ENCODE results near the gene OTUD7B.
A peak's percentile ranks its signal among the peaks of the same experiment; 100 is the strongest.
"Not testable (repeated sequence)": the region's sequence is repeated elsewhere in the genome, so short reads cannot be mapped to it uniquely, and the experiment has no call there.

The OTUD7B gene

DNA sequence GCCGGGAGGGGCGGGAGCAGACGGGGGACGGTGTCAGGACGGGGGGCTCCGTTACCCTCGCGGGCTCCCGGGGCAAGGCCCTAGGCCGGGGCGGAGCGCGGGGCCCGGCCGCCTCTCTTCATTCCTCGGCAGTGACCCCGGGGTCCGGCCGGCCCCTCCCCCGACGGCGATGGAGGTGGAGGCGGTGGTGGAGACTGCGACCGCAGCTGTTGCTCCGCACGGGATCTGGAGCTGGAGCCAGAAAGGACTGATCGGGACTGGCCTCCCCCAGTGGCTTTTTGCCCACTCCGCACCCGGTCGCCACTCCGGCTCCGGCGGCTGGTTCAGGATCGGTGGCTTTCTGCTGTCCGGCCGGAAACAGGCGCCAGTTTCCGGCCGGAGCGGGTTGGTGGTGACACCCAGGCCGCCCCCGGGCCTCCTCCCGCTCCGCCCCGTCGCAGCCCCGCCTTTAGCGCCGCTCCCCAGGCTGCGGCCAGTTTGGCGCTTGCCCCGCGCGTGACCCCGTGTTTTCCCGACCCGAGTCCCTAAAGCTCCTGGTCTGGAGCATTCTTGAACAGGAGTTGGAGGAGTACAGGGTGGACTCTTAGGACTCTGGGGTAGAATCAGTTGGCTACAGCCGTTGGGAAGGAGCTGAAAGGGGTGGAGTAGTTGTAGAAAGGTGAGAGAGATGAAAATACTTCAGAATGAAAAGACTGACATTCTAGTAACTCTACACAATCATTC, at the start of gene OTUD7B:
Gene OTUD7B (minus strand): TSS at position 334 of the 723 bp plus-strand sequence. CDS start 33,216 bp downstream, outside the sequence.
- H3K36me3 Mint-ChIP-seq, result peaks cover 4% of the 10 kb centered on the region
- peaks cover 19% of the 10 kb centered on the region for H3K27me3 Mint-ChIP-seq
- CTCF ChIA-PET, result interaction anchor here (1.1 to 1.5 kb wide), 3 partner anchors 44 to 49 kb away, joined by 3 to 4 read pairs (median 3); no protein-coding TSS in a partner anchor
- H3K4me3 Mint-ChIP-seq, result peak within 1 kb of the TSS; percentile 92
- peak within 1 kb of the TSS; percentile 80 for H3K27ac Mint-ChIP-seq
- H3K4me1 Mint-ChIP-seq, result peaks cover 25% of the 10 kb centered on the region
- DNase-seq, result peak; percentile 81
- H3K9me3 Mint-ChIP-seq, result no peaks in the 10 kb centered on the region

GRCh38 chr1:150060260-150060659, 49.7 kb upstream of the OTUD7B start:
- Mint-ChIP-seq H3K27ac (no peak overlapping the region), H3K36me3 (no peaks in the 10 kb centered on the region), H3K9me3 (no peaks in the 10 kb centered on the region), H3K27me3 (peaks cover 9% of the 10 kb centered on the region), H3K4me1 (peaks cover 5% of the 10 kb centered on the region), H3K4me3 (no peak overlapping the region)
- no peak for DNase-seq
- CTCF ChIA-PET, result interaction anchor here (1.3 kb wide), 2 partner anchors 98 to 127 kb away, joined by 3 to 5 read pairs; no protein-coding TSS in a partner anchor

DNA sequence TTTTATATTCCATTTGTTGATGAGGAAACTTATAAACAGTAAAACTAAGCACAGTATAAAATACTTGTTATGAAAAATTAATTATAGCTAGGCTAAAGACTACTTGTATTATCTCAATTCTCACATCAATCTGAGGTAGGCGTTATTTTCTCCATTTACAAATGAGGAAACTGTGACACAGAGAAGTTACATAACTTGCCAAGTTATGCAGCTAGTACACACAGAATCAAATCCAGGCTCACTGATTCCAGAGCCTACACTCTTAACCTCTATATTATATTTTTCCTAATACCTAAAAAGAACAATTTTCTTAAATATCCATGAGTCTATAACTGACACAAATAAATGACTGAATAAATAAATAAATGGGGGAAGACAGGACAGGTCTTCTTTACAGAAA, 45.9 kb upstream of the OTUD7B start:
- Mint-ChIP-seq H3K36me3 (no peaks in the 10 kb centered on the region), H3K27ac (no peak overlapping the region), H3K9me3 (no peaks in the 10 kb centered on the region), H3K4me1 (no peaks in the 10 kb centered on the region), H3K27me3 (peaks cover 22% of the 10 kb centered on the region), H3K4me3 (no peak overlapping the region)
- no peak for DNase-seq
- CTCF ChIA-PET, result interaction anchor here (0.6 to 2.8 kb wide), 4 partner anchors 94 to 234 kb away, joined by 3 to 10 read pairs (median 4); a partner anchor contains a TSS

DNA sequence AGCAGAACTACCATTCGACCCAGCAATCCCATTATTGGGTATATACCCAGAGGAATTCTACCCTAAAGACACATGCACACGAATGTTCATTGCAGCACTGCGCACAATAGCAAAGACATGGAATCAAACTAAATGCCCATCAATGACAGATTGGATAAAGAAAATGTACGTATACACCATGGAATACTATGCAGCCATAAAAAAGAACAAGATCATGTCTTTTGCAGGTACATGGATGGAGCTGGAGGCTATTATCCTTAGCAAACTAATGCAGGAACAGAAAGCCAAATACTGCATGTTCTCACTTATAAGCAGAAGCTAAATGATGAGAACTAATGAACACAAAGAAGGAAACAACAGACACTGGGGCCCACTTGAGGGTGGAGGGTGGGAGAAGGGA, 45.0 kb upstream of the OTUD7B start:
- H3K4me1 Mint-ChIP-seq, CTCF ChIA-PET, H3K36me3 Mint-ChIP-seq, H3K27ac Mint-ChIP-seq, H3K4me3 Mint-ChIP-seq, DNase-seq, H3K9me3 Mint-ChIP-seq: not testable (repeated sequence)
- peaks cover 22% of the 10 kb centered on the region for H3K27me3 Mint-ChIP-seq

DNA sequence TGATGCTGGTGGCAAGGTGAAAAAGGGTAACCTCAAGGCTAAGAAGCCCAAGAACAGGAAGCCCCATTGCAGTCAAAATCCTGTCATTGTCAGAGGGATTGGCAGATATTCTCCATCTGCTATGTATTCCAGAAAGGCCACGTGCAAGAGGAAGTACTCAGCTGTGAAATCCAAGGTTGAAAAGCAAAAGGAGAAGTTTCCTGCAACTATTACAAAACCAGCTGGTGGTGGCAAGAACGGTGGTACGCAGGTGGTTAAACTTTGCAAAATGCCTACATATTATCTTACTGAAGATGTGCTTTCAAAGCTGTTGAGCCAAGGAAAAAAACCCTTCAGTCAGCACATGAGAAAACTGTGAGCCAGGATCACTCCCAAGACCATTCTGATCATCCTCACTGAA, 43.4 kb upstream of the OTUD7B start:
- CTCF ChIA-PET, result interaction anchor here (1.1 kb wide), 1 partner anchor 92 kb away, joined by 3 read pairs; no protein-coding TSS in a partner anchor
- peaks cover 22% of the 10 kb centered on the region for H3K27me3 Mint-ChIP-seq
- H3K36me3 Mint-ChIP-seq, result no peaks in the 10 kb centered on the region
- no peak overlapping the region for H3K27ac Mint-ChIP-seq
- no peaks in the 10 kb centered on the region for H3K9me3 Mint-ChIP-seq
- H3K4me1 Mint-ChIP-seq, result peaks cover 3% of the 10 kb centered on the region
- H3K4me3 Mint-ChIP-seq, result no peak overlapping the region
- no peak for DNase-seq

- CTCF ChIA-PET, result interaction anchor here (1.0 to 2.5 kb wide), 3 partner anchors 91 to 164 kb away, joined by 3 to 15 read pairs (median 5); a partner anchor contains a TSS
- not testable (repeated sequence) for DNase-seq, H3K27ac Mint-ChIP-seq, H3K4me3 Mint-ChIP-seq, H3K4me1 Mint-ChIP-seq, H3K36me3 Mint-ChIP-seq, H3K9me3 Mint-ChIP-seq
- peaks cover 22% of the 10 kb centered on the region for H3K27me3 Mint-ChIP-seq
Measured at GRCh38 chr1:150051905-150052412, 41.4 kb upstream of the OTUD7B start.

- peaks cover 27% of the 10 kb centered on the region for H3K27me3 Mint-ChIP-seq
- peaks cover 3% of the 10 kb centered on the region for H3K4me1 Mint-ChIP-seq
- CTCF ChIA-PET, result interaction anchor here (1.1 to 2.5 kb wide), 5 partner anchors 89 to 163 kb away, joined by 3 to 15 read pairs (median 5); a partner anchor contains a TSS
- H3K36me3 Mint-ChIP-seq, result no peaks in the 10 kb centered on the region
- H3K4me3 Mint-ChIP-seq, result no peak overlapping the region
- no peak for DNase-seq
- no peak overlapping the region for H3K27ac Mint-ChIP-seq
- no peaks in the 10 kb centered on the region for H3K9me3 Mint-ChIP-seq
Measured at GRCh38 chr1:150051089-150051373, 40.5 kb upstream of the OTUD7B start.

DNA sequence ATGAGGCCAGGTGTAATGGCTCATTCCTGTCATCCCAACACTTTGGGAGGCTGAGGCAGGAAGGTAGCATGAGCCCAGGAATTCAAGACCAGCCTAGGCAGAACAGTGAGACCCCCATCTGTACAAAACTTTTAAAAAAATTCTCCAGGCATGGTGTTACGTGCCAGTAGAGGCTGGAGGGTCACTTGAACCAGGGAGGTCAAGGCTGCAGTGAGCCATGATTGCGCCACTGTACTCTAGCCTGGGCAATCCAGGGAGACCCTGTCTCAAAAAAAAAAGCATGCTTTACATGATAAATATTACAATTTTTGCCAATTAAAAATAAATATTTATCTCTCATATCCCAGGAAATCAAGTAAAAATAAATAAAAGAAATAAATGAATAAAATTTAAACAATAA, 39.4 kb upstream of the OTUD7B start:
- CTCF ChIA-PET, result interaction anchor here (0.7 to 2.5 kb wide), 5 partner anchors 14 to 162 kb away, joined by 3 to 15 read pairs (median 4); a partner anchor contains a TSS
- peaks cover 27% of the 10 kb centered on the region for H3K27me3 Mint-ChIP-seq
- H3K27ac Mint-ChIP-seq, result no peak overlapping the region
- H3K4me3 Mint-ChIP-seq, result no peak overlapping the region
- peaks cover 3% of the 10 kb centered on the region for H3K4me1 Mint-ChIP-seq
- no peaks in the 10 kb centered on the region for H3K36me3 Mint-ChIP-seq
- H3K9me3 Mint-ChIP-seq, result no peaks in the 10 kb centered on the region
- no peak for DNase-seq

- H3K36me3 Mint-ChIP-seq, result no peaks in the 10 kb centered on the region
- H3K9me3 Mint-ChIP-seq, result no peaks in the 10 kb centered on the region
- DNase-seq, result no peak
- H3K27ac Mint-ChIP-seq, result no peak overlapping the region
- CTCF ChIA-PET, result no interaction called here
- peaks cover 18% of the 10 kb centered on the region for H3K27me3 Mint-ChIP-seq
- no peak overlapping the region for H3K4me3 Mint-ChIP-seq
- no peaks in the 10 kb centered on the region for H3K4me1 Mint-ChIP-seq
Measured at GRCh38 chr1:150034336-150034735, 23.8 kb upstream of the OTUD7B start.

DNA sequence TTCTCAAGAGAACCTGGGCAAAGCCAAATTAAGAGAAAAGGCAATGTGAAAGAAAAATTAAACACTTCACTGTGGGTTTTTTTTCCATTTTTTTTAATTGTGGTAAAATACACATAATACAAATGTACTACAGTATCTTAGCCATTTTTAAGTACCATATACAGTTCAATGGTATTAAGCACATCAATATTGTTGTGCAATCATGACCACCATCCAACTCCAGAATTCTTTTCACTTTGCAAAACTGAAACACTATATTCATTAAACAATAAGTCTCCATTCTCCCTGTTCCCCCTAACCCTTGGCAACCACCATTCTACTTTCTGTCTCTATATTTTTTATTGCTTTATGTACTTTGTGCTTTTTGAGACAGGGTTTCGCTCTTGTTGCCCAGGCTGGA, 17.8 kb upstream of the OTUD7B start:
- CTCF ChIA-PET, result no interaction called here
- no peaks in the 10 kb centered on the region for H3K36me3 Mint-ChIP-seq
- peaks cover 29% of the 10 kb centered on the region for H3K27me3 Mint-ChIP-seq
- H3K9me3 Mint-ChIP-seq, result no peaks in the 10 kb centered on the region
- DNase-seq, result no peak
- H3K27ac Mint-ChIP-seq, result no peak overlapping the region
- H3K4me1 Mint-ChIP-seq, result no peaks in the 10 kb centered on the region
- no peak overlapping the region for H3K4me3 Mint-ChIP-seq

DNA sequence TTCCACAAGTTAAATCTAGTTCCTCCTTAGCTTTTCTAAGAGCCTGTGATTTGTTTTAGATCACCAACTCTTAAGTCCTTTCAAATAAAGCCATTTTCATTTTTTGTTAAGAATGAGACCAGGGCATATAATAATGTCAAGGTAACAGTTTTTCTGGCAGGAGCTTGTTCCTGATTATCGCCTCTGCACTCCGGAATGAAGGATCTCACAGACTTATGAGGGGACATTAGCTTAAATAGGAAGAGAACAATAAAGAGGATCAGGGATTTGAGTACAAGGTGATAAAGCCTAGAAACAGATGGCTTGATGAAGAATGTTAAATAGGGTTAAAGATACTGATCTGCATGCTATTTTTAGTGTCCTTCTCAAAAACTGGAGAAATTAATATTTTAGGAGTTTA, 13.6 kb upstream of the OTUD7B start:
- DNase-seq, result no peak
- no peaks in the 10 kb centered on the region for H3K9me3 Mint-ChIP-seq
- peaks cover 24% of the 10 kb centered on the region for H3K27me3 Mint-ChIP-seq
- H3K4me3 Mint-ChIP-seq, result no peak overlapping the region
- no peak overlapping the region for H3K27ac Mint-ChIP-seq
- H3K4me1 Mint-ChIP-seq, result no peaks in the 10 kb centered on the region
- CTCF ChIA-PET, result no interaction called here
- H3K36me3 Mint-ChIP-seq, result no peaks in the 10 kb centered on the region

DNA sequence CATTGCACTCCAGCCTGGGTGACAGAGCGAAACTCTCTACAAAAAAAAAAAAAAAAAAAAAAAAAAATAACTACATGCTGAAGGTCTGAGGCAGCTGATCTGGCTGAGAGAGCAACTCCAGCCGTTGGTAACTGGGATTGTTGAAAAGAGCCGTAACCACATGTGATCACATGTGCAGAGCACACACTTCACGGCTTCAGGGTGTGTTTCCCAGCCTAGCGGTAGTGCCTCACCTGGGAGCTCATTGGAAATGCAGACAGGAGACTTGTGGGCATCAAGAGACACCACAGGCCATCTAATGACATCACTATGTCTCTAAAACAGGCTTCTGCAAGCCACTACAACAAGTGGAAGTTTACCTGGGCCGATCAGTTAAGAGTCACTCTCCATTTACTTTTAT, 11.8 kb upstream of the OTUD7B start:
- no peak for DNase-seq
- CTCF ChIA-PET, result interaction anchor here (1.4 kb wide), 1 partner anchor 10 kb away, joined by 3 read pairs; no protein-coding TSS in a partner anchor

GRCh38 chr1:150021191-150021694, 10.7 kb upstream of the OTUD7B start:
- H3K9me3 Mint-ChIP-seq, result no peaks in the 10 kb centered on the region
- no peak overlapping the region for H3K27ac Mint-ChIP-seq
- H3K27me3 Mint-ChIP-seq, result peaks cover 23% of the 10 kb centered on the region
- DNase-seq, result no peak
- no peaks in the 10 kb centered on the region for H3K36me3 Mint-ChIP-seq
- H3K4me3 Mint-ChIP-seq, result no peak overlapping the region
- CTCF ChIA-PET, result no interaction called here
- H3K4me1 Mint-ChIP-seq, result no peaks in the 10 kb centered on the region

More for the DNA sequence above, 11.8 kb upstream of the OTUD7B start:
- Mint-ChIP-seq H3K27me3 (peaks cover 20% of the 10 kb centered on the region), H3K4me3 (no peak overlapping the region), H3K36me3 (no peaks in the 10 kb centered on the region), H3K27ac (no peak overlapping the region), H3K9me3 (no peaks in the 10 kb centered on the region), H3K4me1 (no peaks in the 10 kb centered on the region)

GRCh38 chr1:150020711-150021110, 10.2 kb upstream of the OTUD7B start:
- H3K36me3 Mint-ChIP-seq, result no peaks in the 10 kb centered on the region
- H3K27ac Mint-ChIP-seq, result no peak overlapping the region
- no peaks in the 10 kb centered on the region for H3K9me3 Mint-ChIP-seq
- H3K27me3 Mint-ChIP-seq, result peaks cover 23% of the 10 kb centered on the region
- H3K4me1 Mint-ChIP-seq, result no peaks in the 10 kb centered on the region
- DNase-seq, result no peak
- CTCF ChIA-PET, result no interaction called here
- H3K4me3 Mint-ChIP-seq, result no peak overlapping the region

- Mint-ChIP-seq H3K9me3 (no peaks in the 10 kb centered on the region), H3K4me1 (no peaks in the 10 kb centered on the region), H3K27ac (no peak overlapping the region), H3K36me3 (no peaks in the 10 kb centered on the region), H3K27me3 (peaks cover 21% of the 10 kb centered on the region), H3K4me3 (no peak overlapping the region)
- CTCF ChIA-PET, result no interaction called here
- no peak for DNase-seq
Measured at GRCh38 chr1:150018165-150018564, 7.6 kb upstream of the OTUD7B start.
